Neuron (in vitro differentiated cells): ENCODE measurements around the gene BIK.

Experiments used
- H2AFZ ChIP-seq: one replicate; pipeline ENCODE4 v1.6.1; 2013; ENCODE audit warnings: low read depth, mild to moderate bottlenecking, inconsistent platforms, low read length, moderate library complexity
- H3K27me3 ChIP-seq: one replicate; pipeline ENCODE4 v1.6.1; 2013; ENCODE audit warnings: low read length; ENCODE audit not compliant: insufficient read depth
- H3K36me3 ChIP-seq: one replicate; pipeline ENCODE4 v1.6.1; 2013; ENCODE audit warnings: low read length; ENCODE audit not compliant: insufficient read depth
- H3K4me1 ChIP-seq: one replicate; pipeline ENCODE4 v1.6.1; 2013; ENCODE audit warnings: low read length; ENCODE audit not compliant: insufficient read depth
- H3K4me3 ChIP-seq: 2 replicates; pipeline ENCODE4 v1.5.1; 2013; ENCODE audit warnings: mild to moderate bottlenecking, low read length, moderate library complexity
- H3K9me3 ChIP-seq: one replicate; pipeline ENCODE4 v1.6.1; 2013; ENCODE audit warnings: low read length

The BIK gene

GRCh38 chr22:43110444-43110926 lies at the start of gene BIK:
TSS of gene BIK (plus strand) at chr22:43110750. CDS start at chr22:43124023, 13,273 bp downstream.
- Histone ChIP-seq H3K36me3 (no peaks in the 10 kb centered on the region), H3K27me3 (peaks cover 29% of the 10 kb centered on the region)

DNA sequence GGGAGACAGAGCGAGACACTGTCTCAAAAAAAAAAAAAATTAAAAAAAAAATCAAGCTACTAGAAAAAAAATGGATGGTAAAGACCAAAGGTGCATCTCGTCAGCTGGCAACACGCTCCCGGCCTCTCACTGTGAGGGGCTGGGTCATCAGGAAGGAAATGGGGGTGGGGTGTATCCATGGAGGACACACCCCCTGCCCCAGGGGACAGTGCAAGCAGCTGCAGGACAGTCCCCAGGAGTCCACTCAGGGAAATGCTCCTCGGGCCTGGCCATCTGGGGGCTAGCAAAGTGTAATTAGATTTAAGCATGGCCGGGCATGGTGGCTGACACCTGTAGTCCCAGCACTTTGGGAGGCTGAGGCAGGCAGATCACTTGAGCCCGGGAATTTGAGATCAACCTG lies 44.4 kb upstream of the BIK start:
- H3K4me3 ChIP-seq = no peak overlapping the region
- no peaks in the 10 kb centered on the region for H3K4me1 ChIP-seq
- H3K27me3 ChIP-seq = no peaks in the 10 kb centered on the region
- no peak overlapping the region for H2AFZ ChIP-seq
- H3K9me3 ChIP-seq = no peaks in the 10 kb centered on the region
- H3K36me3 ChIP-seq = peaks cover 28% of the 10 kb centered on the region

More at GRCh38 chr22:43110444-43110926, at the start of gene BIK:
- Histone ChIP-seq H3K4me3 (peak within 1 kb of the TSS; percentile 40), H3K4me1 (peaks cover 17% of the 10 kb centered on the region), H3K9me3 (no peaks in the 10 kb centered on the region), H2AFZ (peak within 1 kb of the TSS; percentile 57)

DNA sequence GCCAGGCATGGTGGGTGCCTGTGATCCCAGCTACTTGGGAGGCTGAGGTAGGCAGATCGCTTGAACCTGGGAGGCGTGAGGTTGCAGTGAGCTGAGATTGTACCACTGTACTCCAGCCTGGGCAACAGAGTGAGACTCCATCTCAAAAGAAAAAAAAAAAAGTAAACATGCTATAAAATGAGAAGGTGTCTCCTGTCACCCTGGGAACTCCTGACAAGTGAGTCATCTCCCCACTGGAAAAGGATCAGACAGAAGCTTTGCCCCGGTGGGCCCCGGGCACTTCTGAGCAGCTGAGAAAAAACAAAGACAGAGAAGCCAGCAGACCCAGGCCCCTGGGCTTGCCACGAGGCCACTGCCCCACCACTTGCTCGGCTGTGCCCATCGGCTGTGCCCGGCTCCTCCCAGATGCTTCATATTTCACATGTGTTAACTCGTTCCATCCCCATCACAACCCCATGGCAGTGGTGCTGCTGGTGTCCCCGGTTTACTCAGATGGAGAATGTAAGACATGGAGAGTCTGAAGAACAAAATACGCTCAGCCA lies 43.6 kb upstream of the BIK start:
- peaks cover 23% of the 10 kb centered on the region for H3K36me3 ChIP-seq
- H3K4me1 ChIP-seq = no peaks in the 10 kb centered on the region
- no peaks in the 10 kb centered on the region for H3K9me3 ChIP-seq
- no peak overlapping the region for H3K4me3 ChIP-seq
- H3K27me3 ChIP-seq = no peaks in the 10 kb centered on the region
- no peak overlapping the region for H2AFZ ChIP-seq

- H3K27me3 ChIP-seq = no peaks in the 10 kb centered on the region
- H2AFZ ChIP-seq = no peak overlapping the region
- H3K4me1 ChIP-seq = no peaks in the 10 kb centered on the region
- H3K4me3 ChIP-seq = no peak overlapping the region
- H3K9me3 ChIP-seq = no peaks in the 10 kb centered on the region
- H3K36me3 ChIP-seq = peaks cover 6% of the 10 kb centered on the region
Observed at GRCh38 chr22:43077121-43077877, 33.3 kb upstream of the BIK start.

DNA sequence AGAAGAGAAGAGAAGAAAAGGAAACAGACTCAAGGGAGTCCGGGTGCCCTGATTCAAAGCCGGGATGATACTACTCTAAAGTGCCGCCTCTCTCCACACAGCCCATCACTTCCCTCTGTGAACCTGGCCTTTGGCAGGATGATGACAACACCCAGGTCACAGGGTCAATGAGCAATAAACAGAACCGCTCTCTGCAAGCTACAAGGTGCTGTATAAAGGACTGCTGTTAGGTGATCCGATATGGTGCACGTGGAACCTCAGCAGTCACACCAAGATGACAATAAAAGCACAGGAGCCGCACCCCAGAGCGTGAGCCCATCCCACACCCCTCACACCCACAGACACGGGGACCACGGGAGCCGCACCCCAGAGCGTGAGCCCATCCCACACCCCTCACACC lies 32.0 kb upstream of the BIK start:
- no peak overlapping the region for H2AFZ ChIP-seq
- no peaks in the 10 kb centered on the region for H3K9me3 ChIP-seq
- peaks cover 6% of the 10 kb centered on the region for H3K36me3 ChIP-seq
- H3K27me3 ChIP-seq = no peaks in the 10 kb centered on the region
- H3K4me3 ChIP-seq = no peak overlapping the region
- no peaks in the 10 kb centered on the region for H3K4me1 ChIP-seq

DNA sequence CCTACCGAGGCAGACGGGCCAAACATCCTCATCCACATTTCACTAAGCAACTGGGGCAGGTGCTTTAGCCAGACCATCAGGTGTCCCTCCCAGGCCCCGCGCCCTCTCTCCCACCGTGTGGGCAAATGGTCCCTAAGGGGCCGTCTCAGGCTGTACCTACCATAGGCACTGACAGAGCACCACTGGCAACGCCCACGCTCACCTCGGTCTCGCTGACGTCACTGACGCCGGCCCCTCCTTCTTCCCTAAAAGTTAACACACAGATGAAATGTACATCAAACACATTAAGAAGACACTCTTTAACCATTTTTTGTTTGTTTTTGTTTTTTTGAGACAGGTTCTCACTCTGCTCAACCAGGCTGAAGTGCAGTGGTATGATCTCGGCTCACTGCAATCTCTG lies 30.8 kb upstream of the BIK start:
- Histone ChIP-seq H3K27me3 (no peaks in the 10 kb centered on the region), H3K36me3 (peaks cover 6% of the 10 kb centered on the region), H3K4me3 (no peak overlapping the region), H3K9me3 (no peaks in the 10 kb centered on the region), H2AFZ (no peak overlapping the region), H3K4me1 (no peaks in the 10 kb centered on the region)

GRCh38 chr22:43080616-43081015 lies 29.9 kb upstream of the BIK start:
- Histone ChIP-seq H3K9me3 (no peaks in the 10 kb centered on the region), H3K4me3 (no peak overlapping the region), H3K4me1 (no peaks in the 10 kb centered on the region), H3K27me3 (no peaks in the 10 kb centered on the region), H2AFZ (no peak overlapping the region), H3K36me3 (peaks cover under 1% of the 10 kb centered on the region)

DNA sequence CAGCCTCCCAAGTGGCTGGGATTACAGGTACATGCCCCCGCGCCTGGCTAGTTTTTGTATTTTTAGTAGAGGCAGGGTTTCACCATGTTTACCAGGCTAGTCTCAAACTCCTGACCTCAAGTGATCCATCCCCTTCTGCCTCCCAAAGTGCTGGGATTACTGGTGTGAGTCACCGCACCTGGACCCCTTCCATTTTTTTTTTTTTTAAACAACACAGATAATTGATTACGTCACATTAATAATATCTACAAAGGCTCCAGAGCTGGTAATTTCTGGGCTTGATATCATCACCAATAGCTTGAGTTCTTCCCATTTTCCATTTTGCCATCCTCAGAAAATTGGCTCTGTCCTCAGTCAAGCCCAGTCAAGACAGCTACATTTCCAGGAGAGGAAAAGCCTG lies 28.6 kb upstream of the BIK start:
- H3K27me3 ChIP-seq = no peaks in the 10 kb centered on the region
- H3K4me3 ChIP-seq = no peak overlapping the region
- no peak overlapping the region for H2AFZ ChIP-seq
- no peaks in the 10 kb centered on the region for H3K4me1 ChIP-seq
- H3K9me3 ChIP-seq = no peaks in the 10 kb centered on the region
- peaks cover 7% of the 10 kb centered on the region for H3K36me3 ChIP-seq

DNA sequence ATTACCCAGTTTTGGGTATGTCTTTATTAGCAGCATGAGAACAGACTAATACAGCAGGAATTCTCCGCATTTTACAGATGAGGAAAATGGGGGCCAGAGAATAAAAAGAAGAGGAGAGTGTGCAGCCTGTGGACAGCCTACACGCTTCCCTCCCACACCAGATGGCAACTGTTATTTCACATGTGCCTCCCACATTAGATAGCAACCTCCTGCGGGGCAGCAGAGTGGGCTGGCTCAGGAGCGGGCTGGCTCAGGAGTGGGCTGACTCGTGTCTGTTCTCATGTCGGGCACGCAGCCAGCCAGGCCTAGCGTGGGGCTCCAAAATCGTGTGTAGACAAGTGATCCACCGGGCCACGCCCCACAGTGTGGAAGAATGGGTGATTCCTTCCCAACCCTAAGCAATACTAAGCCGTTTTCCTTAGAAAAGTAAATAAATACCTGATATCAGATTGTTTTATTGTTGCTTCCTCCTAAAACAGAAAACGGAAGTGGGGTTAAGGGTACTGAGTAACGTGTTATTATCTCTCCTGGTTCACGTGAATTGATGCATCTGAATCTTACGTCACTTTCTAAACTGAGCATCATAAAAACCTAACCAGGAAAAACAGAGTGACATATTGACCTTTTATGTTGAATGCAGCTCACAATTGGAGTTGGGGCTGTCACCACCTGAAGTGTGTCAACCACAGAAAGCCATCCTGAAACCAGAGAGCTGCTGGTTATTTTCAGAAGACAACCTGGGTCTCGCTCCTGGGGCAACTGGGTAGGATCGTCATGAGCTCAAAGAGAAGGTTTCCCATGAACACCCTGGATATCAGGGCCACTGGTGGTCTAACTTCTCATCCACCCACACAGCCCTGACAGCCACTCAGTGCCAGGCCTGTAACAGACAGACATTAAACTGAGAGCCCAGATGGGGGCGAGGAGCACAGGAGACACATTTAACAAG lies 24.6 kb upstream of the BIK start:
- no peak overlapping the region for H3K4me3 ChIP-seq
- peaks cover 7% of the 10 kb centered on the region for H3K36me3 ChIP-seq
- no peaks in the 10 kb centered on the region for H3K27me3 ChIP-seq

DNA sequence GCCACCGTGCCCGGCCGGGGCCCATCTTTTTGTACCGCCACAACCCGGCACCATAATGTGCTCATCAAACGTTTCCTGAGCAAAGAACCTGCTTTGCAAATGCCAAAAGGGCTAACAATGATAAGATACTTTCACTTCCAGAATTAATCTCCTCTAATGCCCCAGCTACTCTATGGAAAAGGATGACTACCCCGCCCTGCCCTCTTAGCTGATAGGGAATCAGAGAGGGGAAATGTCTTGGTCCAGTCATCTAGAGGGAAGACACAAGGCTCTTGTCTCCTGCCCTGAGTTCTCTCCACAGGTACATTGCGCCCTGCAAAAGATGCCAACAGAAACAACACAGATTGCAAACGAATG lies 21.9 kb upstream of the BIK start:
- no peaks in the 10 kb centered on the region for H3K27me3 ChIP-seq
- peaks cover 4% of the 10 kb centered on the region for H3K4me1 ChIP-seq
- no peaks in the 10 kb centered on the region for H3K9me3 ChIP-seq
- H2AFZ ChIP-seq = peak overlapping the region; percentile 61
- H3K4me3 ChIP-seq = peak overlapping the region; percentile 67
- H3K36me3 ChIP-seq = peaks cover 7% of the 10 kb centered on the region

More for the DNA sequence above, 24.6 kb upstream of the BIK start:
- H3K9me3 ChIP-seq = no peaks in the 10 kb centered on the region
- no peak overlapping the region for H2AFZ ChIP-seq
- peaks cover 4% of the 10 kb centered on the region for H3K4me1 ChIP-seq

- no peaks in the 10 kb centered on the region for H3K27me3 ChIP-seq
- H3K4me1 ChIP-seq = peaks cover 4% of the 10 kb centered on the region
Observed at GRCh38 chr22:43088984-43089717, 21.4 kb upstream of the BIK start, which contains the start of gene TTLL1. TSS of gene TTLL1 (minus strand) at chr22:43089391. CDS start at chr22:43075586, 13,805 bp downstream.

GRCh38 chr22:43090130-43090789 lies 20.3 kb upstream of the BIK start:
- peaks cover 7% of the 10 kb centered on the region for H3K4me1 ChIP-seq
- H3K9me3 ChIP-seq = no peaks in the 10 kb centered on the region
- no peak overlapping the region for H3K4me3 ChIP-seq
- H3K36me3 ChIP-seq = peaks cover 7% of the 10 kb centered on the region
- H3K27me3 ChIP-seq = no peaks in the 10 kb centered on the region
- H2AFZ ChIP-seq = no peak overlapping the region

More at GRCh38 chr22:43088984-43089717, 21.4 kb upstream of the BIK start, which contains the start of gene TTLL1:
- Histone ChIP-seq H3K4me3 (peak within 1 kb of the TSS; percentile 67), H2AFZ (peak within 1 kb of the TSS; percentile 61), H3K9me3 (no peaks in the 10 kb centered on the region), H3K36me3 (peaks cover 7% of the 10 kb centered on the region)
